SK-N-SH treated with all-trans-retinoic acid at 6 μM for 48 hours (cell line): Measurements from ENCODE around the gene NFKBIA.
"Not testable (repeated sequence)": the region's sequence is repeated elsewhere in the genome, so short reads cannot be mapped to it uniquely, and the experiment has no call there.

ENCODE experiments used
- ATAC-seq: fragments of 200-7000 bp; cut with Tn5 transposase; 3 replicates; pipeline ENCODE4 v1.9.1; 2020; ENCODE audit warnings: mild to moderate bottlenecking, moderate library complexity
- BACH2 ChIP-seq: fragments of 250-450 bp; sonication (Bioruptor Pico); IDR thresholded peaks from 2 replicates; pipeline ENCODE4 v1.9.0; 2021; ENCODE audit warnings: mild to moderate bottlenecking, borderline replicate concordance
- CREB5 ChIP-seq: fragments of 250-450 bp; sonication (Bioruptor Pico); IDR thresholded peaks from 2 replicates; pipeline ENCODE4 v1.5.1; 2020; ENCODE audit warnings: low read depth, mild to moderate bottlenecking, moderate library complexity
- CSDC2 ChIP-seq: fragments of 250-450 bp; sonication (Bioruptor Pico); IDR thresholded peaks from 2 replicates; pipeline ENCODE4 v1.5.0; 2020; ENCODE audit warnings: mild to moderate bottlenecking, moderate library complexity
- CSRNP3 ChIP-seq: fragments of 250-450 bp; sonication (Bioruptor Pico); IDR thresholded peaks from 2 replicates; pipeline ENCODE4 v1.5.1; 2021; ENCODE audit warnings: mild to moderate bottlenecking, moderate library complexity
- ESRRG ChIP-seq: fragments of 250-450 bp; sonication (Bioruptor Pico); IDR thresholded peaks from 2 replicates; pipeline ENCODE4 v1.6.1; 2021; ENCODE audit warnings: mild to moderate bottlenecking
- GLIS3 ChIP-seq: fragments of 250-450 bp; sonication (Bioruptor Pico); IDR thresholded peaks from 2 replicates; pipeline ENCODE4 v1.5.0; 2020; ENCODE audit warnings: mild to moderate bottlenecking, moderate library complexity
- ISL1 ChIP-seq: fragments of 250-450 bp; sonication (Bioruptor Pico); IDR thresholded peaks from 2 replicates; pipeline ENCODE4 v2.1.2; 2022; ENCODE audit warnings: mild to moderate bottlenecking, moderate library complexity
- OSR1 ChIP-seq: fragments of 250-450 bp; sonication (Bioruptor Pico); IDR thresholded peaks from 2 replicates; pipeline ENCODE4 v1.8.0; 2022; ENCODE audit warnings: moderate library complexity, mild to moderate bottlenecking, inconsistent platforms
- PPARA ChIP-seq: fragments of 250-450 bp; sonication (Bioruptor Pico); IDR thresholded peaks from 2 replicates; pipeline ENCODE4 v1.5.0; 2020; ENCODE audit warnings: mild to moderate bottlenecking, borderline replicate concordance
- RARB ChIP-seq: fragments of 250-450 bp; sonication (Bioruptor Pico); IDR thresholded peaks from 2 replicates; pipeline ENCODE4 v1.8.0; 2021; ENCODE audit warnings: mild to moderate bottlenecking, moderate library complexity
- SNAI2 ChIP-seq: fragments of 250-450 bp; sonication (Bioruptor Pico); IDR thresholded peaks from 2 replicates; pipeline ENCODE4 v1.5.0; 2020; ENCODE audit warnings: mild to moderate bottlenecking, moderate library complexity
- TCF4 ChIP-seq: fragments of 250-450 bp; sonication (Bioruptor Pico); IDR thresholded peaks from 2 replicates; pipeline ENCODE4 v1.8.0; 2021; ENCODE audit warnings: mild to moderate bottlenecking, moderate library complexity, borderline replicate concordance
- TOX ChIP-seq: fragments of 250-450 bp; sonication (Bioruptor Pico); IDR thresholded peaks from 2 replicates; pipeline ENCODE4 v1.8.0; 2021; ENCODE audit warnings: mild to moderate bottlenecking, moderate library complexity, borderline replicate concordance
- TSHZ2 ChIP-seq: fragments of 250-450 bp; sonication (Bioruptor Pico); IDR thresholded peaks from 2 replicates; pipeline ENCODE4 v1.5.0; 2020; ENCODE audit warnings: mild to moderate bottlenecking, moderate library complexity
- ZC3H10 ChIP-seq: fragments of 250-450 bp; sonication (Bioruptor Pico); IDR thresholded peaks from 2 replicates; pipeline ENCODE4 v1.5.1; 2021; ENCODE audit warnings: mild to moderate bottlenecking, moderate library complexity
- ZFP3 ChIP-seq: fragments of 250-450 bp; sonication (Bioruptor Pico); IDR thresholded peaks from 2 replicates; pipeline ENCODE4 v1.5.0; 2020; ENCODE audit warnings: mild to moderate bottlenecking, moderate library complexity
- ZNF565 ChIP-seq: fragments of 450-650 bp; formaldehyde crosslinking; conservative IDR thresholded peaks from 2 replicates; pipeline ENCODE4 v1.5.0; 2020; ENCODE audit warnings: low read depth, mild to moderate bottlenecking, moderate library complexity
- ZNF8 ChIP-seq: fragments of 450-650 bp; formaldehyde crosslinking; IDR thresholded peaks from 2 replicates; pipeline ENCODE4 v1.5.0; 2020; ENCODE audit warnings: mild to moderate bottlenecking, moderate library complexity
- TF ChIP-seq, protein P1 (sequence below): fragments of 250-450 bp; sonication (Bioruptor Pico); IDR thresholded peaks from 2 replicates; pipeline ENCODE4 v1.8.0; 2021; ENCODE audit warnings: low read depth, mild to moderate bottlenecking, moderate library complexity, borderline replicate concordance
- TF ChIP-seq, protein P2 (sequence below): fragments of 250-450 bp; sonication (Bioruptor Pico); IDR thresholded peaks from 2 replicates; pipeline ENCODE4 v1.8.0; 2020; ENCODE audit warnings: mild to moderate bottlenecking, moderate library complexity, borderline replicate concordance

The NFKBIA gene

DNA sequence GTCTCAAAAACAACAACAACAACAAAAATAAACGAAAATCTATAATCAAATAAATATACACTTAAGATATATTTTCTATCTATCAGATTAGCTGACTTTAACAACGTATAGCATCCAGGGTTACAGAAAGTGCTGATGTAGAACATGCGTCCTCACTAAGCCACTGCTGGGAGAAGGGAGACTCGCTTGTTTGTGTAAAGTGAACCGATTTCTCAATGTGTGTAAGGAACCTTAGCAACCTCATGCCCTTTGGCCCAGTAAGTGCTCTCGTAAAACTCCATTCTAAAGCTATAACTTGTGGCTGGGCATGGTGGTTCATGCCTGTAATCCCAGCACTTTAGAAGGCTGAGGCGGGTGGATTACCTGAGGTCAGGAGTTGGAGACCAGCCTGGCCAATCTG is 23.8 kb downstream of the NFKBIA start (continued):
- TF ChIP-seq, protein P1, sequence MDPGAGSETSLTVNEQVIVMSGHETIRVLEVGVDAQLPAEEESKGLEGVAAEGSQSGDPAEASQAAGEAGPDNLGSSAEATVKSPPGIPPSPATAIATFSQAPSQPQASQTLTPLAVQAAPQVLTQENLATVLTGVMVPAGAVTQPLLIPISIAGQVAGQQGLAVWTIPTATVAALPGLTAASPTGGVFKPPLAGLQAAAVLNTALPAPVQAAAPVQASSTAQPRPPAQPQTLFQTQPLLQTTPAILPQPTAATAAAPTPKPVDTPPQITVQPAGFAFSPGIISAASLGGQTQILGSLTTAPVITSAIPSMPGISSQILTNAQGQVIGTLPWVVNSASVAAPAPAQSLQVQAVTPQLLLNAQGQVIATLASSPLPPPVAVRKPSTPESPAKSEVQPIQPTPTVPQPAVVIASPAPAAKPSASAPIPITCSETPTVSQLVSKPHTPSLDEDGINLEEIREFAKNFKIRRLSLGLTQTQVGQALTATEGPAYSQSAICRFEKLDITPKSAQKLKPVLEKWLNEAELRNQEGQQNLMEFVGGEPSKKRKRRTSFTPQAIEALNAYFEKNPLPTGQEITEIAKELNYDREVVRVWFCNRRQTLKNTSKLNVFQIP (CRISPR knock-in tag) = no peak
- TF ChIP-seq, protein P2, sequence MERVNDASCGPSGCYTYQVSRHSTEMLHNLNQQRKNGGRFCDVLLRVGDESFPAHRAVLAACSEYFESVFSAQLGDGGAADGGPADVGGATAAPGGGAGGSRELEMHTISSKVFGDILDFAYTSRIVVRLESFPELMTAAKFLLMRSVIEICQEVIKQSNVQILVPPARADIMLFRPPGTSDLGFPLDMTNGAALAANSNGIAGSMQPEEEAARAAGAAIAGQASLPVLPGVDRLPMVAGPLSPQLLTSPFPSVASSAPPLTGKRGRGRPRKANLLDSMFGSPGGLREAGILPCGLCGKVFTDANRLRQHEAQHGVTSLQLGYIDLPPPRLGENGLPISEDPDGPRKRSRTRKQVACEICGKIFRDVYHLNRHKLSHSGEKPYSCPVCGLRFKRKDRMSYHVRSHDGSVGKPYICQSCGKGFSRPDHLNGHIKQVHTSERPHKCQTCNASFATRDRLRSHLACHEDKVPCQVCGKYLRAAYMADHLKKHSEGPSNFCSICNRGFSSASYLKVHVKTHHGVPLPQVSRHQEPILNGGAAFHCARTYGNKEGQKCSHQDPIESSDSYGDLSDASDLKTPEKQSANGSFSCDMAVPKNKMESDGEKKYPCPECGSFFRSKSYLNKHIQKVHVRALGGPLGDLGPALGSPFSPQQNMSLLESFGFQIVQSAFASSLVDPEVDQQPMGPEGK (CRISPR knock-in tag) = no peak
- TF ChIP-seq BACH2 (CRISPR knock-in tag) (no peak), ISL1 (no peak), SNAI2 (CRISPR knock-in tag) (no peak), TOX (CRISPR knock-in tag) (no peak)

DNA sequence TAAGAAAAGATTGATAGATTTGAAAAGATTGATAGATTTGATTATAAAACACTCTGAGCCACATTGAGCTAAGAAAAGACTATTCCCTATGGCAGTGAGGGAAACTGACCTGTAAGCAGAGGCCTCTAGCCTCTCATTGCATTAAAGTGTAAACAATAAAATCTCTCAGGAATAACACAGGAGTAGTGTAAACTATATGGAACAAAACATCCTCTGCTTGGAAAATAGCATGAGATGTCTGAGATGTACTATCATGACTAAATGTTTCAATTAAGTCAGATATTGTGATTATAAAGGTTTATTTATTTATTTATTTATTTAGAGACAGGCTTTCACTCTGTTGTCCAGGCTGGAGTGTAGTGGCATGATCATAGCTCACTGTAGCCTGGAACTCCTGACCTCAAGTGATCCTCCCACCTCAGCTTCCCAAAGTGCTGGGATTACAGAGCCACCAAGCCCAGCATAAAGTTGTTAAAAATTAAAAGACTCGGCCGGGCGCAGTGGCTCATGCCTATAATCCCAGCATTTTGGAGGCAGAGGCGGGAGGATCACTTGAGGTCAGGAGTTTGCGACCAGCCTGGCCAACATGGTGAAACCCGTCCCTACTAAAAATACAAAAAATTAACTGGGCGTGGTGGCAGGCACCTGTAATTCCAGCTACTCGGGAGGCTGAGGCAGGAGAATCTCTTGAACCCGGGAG is 25.2 kb downstream of the NFKBIA start:
- ATAC-seq = not testable (repeated sequence)

- ATAC-seq = no peak
- no peak for TF ChIP-seq ZFP3 (CRISPR knock-in tag)
- TF ChIP-seq, protein P1 (CRISPR knock-in tag) = no peak
- no peak for TF ChIP-seq SNAI2 (CRISPR knock-in tag)
- no peak for TF ChIP-seq TSHZ2
- TF ChIP-seq RARB = no peak
- no peak for TF ChIP-seq ZC3H10 (CRISPR knock-in tag)
- no peak for TF ChIP-seq ESRRG (CRISPR knock-in tag)
- TF ChIP-seq CSRNP3 (CRISPR knock-in tag) = no peak
These were observed 25.9 kb downstream of the NFKBIA start for GRCh38 chr14:35378425-35379233.

- no peak; the same call in 2 of the 3 replicates for ATAC-seq
- no peak for TF ChIP-seq ZFP3 (CRISPR knock-in tag)
- TF ChIP-seq CSDC2 (CRISPR knock-in tag) = no peak
- TF ChIP-seq, all 23 proteins: peak for 0
These were observed 29.0 kb downstream of the NFKBIA start for GRCh38 chr14:35375558-35376025.

DNA sequence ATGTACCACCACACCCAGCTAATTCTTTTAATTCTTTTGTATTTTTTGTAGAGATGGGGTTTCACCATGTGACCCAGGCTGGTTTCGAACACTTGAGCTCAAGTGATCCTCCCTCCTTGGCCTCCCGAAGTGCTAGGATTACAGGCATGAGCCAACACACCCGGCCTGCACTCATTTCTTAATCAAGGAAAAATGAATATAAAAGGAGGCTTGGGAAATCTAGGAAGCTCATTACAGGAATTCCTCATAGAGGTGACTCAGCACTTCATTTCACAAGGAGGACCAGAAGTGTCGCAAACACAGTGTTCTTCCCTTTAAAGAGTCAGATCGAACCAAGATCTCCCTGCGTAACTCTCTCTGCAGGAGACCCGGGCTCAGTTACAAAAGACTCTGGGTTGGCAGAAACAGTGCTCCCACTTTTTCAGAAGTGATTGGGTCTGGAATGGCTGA is 30.3 kb downstream of the NFKBIA start:
- ATAC-seq = no peak
- TF ChIP-seq ZNF565 (CRISPR knock-in tag) (no peak), ESRRG (CRISPR knock-in tag) (no peak), GLIS3 (CRISPR knock-in tag) (no peak), ZFP3 (CRISPR knock-in tag) (no peak), ZC3H10 (CRISPR knock-in tag) (no peak), ZNF8 (CRISPR knock-in tag) (no peak), CREB5 (CRISPR knock-in tag) (no peak), OSR1 (CRISPR knock-in tag) (no peak), TCF4 (no peak), PPARA (CRISPR knock-in tag) (no peak)
- TF ChIP-seq, protein P1 (CRISPR knock-in tag) = no peak
